Right lobe of liver (tissue), 4 donors: ENCODE measurements around the gene A4GALT.

Experiments used
- CTCF ChIP-seq, 4 donors: fragments of 200-600 bp in 3 of 4; fragments of 450-650 bp in 1 of 4; IDR thresholded peaks; one replicate each; pipeline versions ENCODE4 v1.5.1 to v1.8.0; 2016 to 2022; ENCODE audit warnings: antibody characterized with exemption in 4 of 4, mild to moderate bottlenecking in 2 of 4
- POLR2A ChIP-seq: fragments of 450-650 bp; IDR thresholded peaks from one replicate; pipeline ENCODE4 v1.6.1; 2017; ENCODE audit warnings: antibody characterized with exemption, mild to moderate bottlenecking
- donor health status: DM: no; HTN: no; CAD: no.
- donor health status: DM: no; HTN: no; CAD: no.
- donor health status: DM: no; HTN: yes; CAD: no.

DNA sequence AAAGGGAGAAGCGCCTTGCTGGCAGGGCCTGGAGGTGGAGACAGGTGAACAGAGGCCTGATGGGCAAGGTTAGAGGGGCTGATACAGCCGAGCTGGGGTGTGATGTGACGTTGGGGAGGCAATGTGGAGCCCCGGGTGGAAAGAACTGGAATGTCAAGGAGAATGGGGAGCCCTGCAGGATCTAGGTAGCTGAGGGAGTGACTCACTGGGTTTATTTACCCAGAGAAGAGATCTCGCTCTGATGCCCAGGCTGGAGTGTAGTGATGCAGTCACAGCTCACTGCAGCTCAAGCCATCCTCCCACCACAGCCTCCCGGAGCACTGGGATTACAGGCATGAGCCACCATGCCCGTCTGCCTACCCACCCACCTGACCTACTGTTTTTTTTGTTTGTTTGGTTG is 69.5 kb downstream of the A4GALT start:
- TF ChIP-seq CTCF (IDR thresholded peaks at IDR 0.05) (no peak), POLR2A (no peak)
